SKM-1 treated with dmso at 0.1 percent for 144 hours (cell line): ENCODE data around the gene PEX14.
"Not testable (repeated sequence)": the region's sequence is repeated elsewhere in the genome, so short reads cannot be mapped to it uniquely, and the experiment has no call there.

Experiments used
- DNase-seq: peaks from one replicate; lab custom pipeline; 2025; ENCODE audit not compliant: unreplicated experiment; lab: John Stamatoyannopoulos, UW

Gene PEX14, protein sequence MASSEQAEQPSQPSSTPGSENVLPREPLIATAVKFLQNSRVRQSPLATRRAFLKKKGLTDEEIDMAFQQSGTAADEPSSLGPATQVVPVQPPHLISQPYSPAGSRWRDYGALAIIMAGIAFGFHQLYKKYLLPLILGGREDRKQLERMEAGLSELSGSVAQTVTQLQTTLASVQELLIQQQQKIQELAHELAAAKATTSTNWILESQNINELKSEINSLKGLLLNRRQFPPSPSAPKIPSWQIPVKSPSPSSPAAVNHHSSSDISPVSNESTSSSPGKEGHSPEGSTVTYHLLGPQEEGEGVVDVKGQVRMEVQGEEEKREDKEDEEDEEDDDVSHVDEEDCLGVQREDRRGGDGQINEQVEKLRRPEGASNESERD

DNA sequence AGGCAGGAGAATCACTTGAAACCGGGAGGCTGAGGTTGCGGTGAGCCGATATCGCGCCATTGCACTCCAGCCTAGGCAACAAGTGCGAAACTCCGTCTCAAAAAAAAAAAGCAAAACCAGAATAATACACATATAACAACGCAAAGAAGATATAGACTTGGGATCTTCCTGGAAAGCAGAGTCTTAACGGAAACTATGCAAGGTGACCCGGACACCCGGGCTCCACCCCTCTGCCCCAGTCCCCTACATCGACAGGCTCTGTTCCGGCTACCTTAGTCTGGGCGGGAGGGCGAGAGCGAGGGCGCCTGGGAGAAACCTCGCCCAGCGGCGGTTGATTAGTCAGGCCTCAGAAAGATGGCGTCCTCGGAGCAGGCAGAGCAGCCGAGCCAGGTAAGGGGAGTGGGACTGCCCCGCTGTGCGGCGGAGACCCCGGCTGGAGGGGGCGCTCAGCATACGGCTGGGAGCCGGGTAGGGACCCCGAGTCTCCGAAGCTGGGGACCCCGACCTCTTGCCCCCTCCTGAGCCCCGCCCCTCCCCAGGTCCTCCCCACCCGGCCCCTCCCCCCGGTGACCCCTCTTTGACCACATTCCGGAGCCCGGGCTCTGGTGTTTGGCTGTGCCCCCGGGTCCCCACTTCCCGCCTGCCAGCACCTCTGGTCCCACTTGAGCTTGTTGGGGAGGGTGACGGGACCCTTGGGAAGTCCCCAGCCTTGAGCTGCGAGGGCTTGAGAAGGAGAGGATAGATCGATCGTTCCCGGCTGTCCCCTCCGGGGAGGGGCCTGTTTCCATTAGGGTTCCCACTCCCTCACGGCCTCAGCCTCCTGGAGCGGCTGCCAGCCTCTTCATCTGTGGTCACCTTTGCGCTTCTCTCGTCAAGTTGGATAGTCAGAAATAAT, at the start of gene PEX14:
PEX14 (plus strand) TSS at position 338 of the 895 bp plus-strand sequence; CDS start at position 355, 17 bp downstream.
- DNase-seq: peak; percentile 91

DNA sequence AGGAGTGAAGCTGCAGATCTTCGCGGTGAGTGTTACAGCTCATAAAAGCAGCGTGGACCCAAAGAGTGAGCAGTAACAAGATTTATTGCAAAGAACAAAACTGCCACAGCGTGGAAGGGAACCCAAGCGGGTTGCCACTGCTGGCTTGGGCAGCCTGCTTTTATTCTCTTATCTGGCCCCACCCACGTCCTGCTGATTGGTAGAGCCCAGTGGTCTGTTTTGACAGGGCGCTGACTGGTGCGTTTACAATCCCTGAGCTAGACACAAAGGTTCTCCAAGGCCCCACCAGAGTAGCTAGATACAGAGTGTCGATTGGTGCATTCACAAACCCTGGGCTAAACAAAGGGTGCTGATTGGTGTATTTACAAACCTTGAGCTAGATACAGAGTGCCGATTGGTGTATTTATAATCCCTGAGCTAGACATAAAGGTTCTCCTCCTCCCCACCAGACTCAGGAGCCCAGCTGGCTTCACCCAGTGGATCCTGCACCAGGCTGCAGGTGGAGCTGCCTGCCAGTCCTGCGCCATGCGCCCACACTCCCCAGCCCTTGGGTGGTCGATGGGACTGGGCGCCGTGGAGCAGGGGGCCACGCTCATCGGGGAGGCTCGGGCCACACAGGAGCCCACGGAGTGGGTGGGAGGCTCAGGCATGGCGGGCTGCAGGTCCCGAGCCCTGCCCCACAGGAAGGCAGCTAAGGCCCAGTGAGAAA, 48.8 kb upstream of the PEX14 start:
- DNase-seq: not testable (repeated sequence)

DNA sequence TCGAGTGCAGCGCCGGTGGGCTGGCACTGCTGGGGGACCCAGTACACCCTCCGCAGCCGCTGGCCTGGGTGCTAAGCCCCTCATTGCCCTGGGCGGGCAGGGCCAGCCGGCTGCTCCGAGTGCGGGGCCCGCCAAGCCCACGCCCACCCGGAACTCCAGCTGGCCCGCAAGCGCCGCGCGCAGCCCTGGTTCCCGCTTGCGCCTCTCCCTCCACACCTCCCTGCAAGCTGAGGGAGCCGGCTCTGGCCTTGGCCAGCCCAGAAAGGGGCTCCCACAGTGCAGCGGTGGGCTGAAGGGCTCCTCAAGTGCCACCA, 48.3 kb upstream of the PEX14 start:
- DNase-seq: not testable (repeated sequence)

DNA sequence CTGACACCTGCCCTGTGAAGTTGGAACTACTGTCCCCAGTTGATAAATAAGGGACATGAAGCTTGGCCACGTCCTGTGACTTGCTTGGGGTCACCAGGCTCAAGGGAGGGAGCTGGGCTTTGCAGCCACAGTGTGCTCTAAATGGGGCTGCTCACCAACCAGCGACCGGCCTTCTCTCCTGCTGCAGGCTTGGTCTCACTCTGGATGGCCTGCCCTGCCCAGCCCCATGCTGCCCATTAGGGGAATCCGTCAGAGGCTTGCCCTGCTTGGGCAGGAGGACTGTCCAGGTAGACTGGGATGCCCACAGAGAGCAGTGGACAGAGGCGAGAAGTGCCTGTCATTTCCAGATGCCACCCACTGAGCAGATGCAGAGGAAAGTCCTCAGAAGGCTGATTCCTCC, 45.8 kb upstream of the PEX14 start:
- no peak for DNase-seq

DNA sequence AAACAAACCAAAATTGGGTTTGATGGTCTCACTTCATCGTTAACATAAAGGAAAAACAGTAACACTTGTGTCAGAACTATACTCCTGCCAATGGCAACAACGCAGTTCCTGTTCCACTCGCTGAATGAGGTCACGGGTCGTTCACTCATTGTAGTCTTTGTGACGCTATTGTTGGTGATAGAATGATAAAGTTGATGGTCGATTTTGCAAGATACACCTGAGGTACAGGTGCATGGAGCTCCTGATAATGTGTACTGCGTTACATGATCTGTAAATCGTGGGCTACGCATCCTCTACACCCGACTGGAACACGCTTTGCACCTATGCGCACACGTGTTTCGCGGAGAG, 44.9 kb upstream of the PEX14 start:
- DNase-seq: no peak

DNA sequence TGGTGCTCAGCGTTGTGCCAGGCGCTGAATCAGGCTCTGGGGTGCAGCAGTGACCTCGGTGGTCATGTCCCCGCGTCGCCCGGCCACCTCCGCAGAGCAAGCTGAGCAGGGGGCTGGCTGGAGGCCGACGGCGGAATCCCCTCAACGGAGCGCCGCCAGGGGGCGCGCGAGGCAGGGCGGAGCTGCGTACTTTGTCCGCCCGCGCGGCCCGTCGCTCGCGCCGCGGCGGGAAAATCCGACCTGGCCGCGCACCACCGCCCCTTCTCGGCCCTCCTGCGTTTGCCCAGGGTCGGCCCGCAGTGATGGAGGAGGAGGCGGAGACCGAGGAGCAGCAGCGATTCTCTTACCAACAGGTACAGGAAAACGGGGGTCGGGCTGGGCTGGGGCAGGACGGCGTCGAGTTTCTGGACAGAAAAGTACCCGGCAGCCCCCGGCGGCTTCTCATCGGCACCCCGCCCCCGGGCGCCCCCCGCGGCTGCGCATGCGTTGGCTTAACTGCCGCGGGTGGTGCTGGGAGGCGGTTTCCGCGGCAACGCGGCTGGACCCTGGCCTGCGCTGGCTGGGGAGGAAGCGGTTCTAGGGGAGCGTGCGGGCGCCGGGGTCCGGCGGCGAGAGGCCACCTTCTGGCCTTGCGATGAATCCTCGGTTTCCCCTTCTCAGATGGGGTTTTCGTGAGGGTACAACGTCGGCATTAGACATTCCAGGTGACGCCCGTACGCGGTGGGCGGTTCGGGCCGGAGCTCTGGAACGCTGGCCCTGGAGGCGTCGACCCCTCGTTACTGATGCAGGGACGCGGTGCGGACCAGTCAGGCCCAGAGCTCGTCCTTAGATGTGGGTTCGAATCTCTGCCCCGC, 44.3 kb upstream of the PEX14 start, which contains the start of gene CENPS:
CENPS (plus strand) TSS at position 218 of the 854 bp plus-strand sequence; CDS start at position 303, 85 bp downstream.
- DNase-seq: peak; percentile 78

DNA sequence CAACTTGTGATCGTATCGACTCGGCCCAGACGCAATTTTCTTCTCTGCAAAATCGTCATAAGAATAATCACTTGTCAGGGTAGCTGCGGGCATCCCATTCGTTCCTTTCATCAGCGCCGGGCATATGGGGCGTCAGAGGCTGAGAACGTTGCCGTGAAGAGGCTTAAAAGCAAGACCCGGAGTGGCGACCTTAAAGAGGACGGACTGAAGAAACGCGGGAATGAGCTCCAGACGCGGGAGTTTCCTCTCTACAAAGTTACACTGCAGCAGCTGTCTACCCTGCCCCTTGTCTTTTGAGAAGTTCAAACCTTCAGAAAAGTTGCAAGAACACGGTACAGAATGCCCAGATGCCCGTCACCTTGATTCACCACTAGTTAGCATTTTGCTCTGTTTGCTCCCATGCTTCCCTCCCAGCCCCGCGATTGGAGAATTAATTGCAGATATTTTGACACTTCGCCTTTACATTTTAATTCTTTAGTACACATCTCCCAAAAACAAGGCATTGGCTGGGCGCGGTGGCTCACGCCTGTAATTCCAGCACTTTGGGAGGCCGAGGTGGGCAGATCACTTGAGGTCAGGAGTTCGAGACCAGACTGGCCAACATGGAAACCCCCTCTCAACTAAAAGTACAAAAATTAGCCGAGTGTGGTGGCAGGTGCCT, 43.5 kb upstream of the PEX14 start:
- DNase-seq: no peak

DNA sequence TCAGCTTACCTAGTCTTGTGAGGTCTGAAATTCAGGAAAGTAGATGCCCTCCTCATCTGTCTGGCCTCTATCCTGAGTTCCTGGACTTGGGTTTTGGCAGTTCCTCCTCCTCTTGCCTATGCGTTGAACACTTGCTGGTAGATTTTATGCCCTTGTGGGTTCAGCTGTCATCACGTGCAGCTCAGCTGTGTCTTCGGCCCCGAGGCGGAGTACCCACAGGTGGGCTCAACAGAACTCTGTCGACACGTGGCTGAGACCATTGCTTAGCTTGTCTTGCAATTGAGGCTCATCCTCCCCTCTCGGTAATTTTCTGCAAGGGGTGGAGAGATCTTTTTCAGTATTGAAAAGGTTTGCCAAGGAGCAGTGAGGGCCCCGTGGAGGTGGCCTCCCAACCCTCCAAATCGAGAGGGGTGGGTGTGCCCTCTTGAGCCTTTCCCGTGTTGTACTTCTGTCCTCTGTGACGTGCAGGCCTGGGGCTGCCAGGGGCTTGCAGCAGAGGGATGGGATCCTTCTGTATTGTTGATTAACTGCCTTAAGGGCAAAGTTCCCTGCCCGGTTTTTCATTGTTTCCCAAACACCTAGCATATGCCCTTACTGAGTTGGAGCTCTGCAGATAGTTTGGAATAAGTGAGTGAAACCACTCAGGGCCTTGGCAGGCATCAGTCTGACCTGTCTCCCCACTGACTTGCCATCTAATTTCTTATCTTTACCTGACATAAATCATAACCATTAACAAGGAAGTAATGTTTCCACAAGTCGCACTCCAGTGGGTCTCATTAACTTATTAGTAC, 41.6 kb upstream of the PEX14 start:
- no peak for DNase-seq

DNA sequence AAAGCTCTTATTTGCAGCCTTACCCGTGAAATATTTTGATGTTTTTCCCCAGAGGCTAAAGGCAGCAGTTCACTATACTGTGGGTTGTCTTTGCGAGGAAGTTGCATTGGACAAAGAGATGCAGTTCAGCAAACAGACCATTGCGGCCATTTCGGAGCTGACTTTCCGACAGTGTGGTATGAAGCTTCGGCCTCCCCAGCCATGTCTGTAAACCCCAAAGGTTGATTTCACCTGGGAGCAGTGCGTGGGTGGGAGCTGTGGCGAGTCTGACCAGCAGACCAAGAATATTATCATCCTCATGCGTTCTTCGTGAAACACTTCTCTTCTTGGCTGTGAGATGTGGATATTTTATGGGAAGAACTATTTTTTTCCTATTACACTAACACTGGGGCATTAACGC, 41.0 kb upstream of the PEX14 start:
- DNase-seq: no peak

DNA sequence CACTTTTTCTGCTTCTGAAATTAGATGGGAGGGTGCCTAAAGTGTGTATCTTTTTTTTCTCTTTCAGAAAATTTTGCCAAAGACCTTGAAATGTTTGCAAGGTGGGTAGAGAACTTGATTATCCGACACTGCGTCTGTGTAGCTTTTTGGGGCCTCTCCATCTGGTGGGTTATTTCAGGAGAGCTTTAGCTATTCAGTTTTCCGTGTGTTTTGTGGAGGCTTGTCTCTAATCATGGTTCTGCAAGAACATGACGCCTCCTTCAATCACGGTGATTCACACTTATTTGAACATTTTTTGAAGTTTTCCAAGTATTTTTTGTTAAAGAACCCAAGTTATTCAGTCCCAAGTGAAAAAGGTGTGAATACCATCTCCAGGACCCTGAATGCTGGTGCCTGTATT, 40.2 kb upstream of the PEX14 start:
- no peak for DNase-seq

DNA sequence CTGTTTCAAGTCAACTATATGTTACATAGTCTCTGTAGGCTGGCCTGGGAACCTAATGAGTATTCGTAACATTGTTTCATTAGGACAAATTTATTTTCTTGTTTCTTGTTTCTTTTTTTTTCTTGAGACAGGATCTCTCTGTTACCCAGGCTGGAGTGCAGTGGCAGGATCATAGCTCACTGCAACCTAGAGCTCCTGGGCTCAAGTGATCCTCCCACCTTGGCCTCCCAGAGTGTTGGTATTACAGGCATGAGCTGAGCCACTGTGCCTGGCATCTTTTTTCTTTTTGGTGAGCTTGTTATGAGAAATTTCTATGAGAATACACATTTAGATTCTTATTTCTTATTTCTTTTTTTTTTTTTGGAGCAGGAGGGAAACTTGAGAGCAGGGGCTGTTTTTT, 37.7 kb upstream of the PEX14 start:
- DNase-seq: no peak

DNA sequence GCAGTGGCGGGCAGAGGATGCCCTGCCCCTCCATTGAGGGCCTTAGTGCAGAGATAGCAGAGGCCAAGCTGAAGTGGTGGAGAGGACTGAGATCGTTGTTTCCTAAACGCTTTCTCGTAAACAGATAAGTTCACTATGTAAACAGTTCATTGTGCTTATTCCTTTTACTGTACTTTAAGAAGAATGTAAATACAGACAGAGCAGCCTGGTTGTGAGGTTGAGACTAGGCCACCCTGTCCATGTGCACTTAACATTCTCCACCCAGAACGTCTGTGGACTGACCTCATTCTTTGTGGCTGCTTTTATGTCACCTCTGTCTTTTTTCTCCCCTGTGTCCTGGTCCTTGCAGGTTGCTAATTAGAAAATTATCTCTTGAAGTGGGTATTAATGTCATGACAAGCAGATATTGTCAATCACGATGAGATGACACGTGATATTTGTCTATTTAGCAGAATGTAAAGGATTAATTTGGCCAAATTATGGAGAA, 36.0 kb upstream of the PEX14 start:
- no peak for DNase-seq

DNA sequence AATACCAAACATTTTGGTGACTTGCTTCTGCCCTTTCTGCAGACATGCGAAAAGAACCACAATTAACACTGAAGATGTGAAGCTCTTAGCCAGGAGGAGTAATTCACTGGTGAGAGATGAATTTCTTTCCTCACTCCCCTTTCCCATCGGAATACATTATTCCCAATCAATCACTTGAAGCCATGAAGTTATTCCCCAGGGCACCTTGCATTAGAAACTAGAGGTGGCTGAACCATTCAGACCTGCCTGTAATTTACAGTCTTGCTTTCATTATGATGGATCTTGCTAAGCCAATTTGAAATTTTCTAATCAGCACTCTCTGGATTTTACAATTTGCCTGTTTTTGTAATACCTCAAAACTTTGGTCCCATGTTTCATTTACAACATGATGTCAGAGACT, 34.4 kb upstream of the PEX14 start:
- no peak for DNase-seq

DNA sequence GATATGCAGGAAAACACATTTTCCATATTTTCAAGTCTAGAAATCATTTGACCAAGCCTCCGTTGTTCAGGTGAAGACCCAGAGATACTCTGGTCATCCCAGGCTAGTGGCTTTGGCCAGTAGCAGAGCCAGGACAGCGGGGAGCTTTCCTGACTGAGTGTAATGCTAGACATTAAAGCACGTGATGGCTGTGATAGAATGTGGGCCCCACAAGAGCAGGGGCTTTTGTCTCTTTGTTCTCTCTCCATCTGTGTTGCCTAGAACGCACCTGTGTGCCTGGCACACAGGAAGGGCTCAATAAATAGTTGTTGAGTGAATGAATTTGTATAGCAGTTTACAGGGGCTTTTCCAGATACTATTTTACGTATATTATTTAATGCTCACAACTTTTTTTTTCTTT, 34.0 kb upstream of the PEX14 start:
- DNase-seq: no peak

DNA sequence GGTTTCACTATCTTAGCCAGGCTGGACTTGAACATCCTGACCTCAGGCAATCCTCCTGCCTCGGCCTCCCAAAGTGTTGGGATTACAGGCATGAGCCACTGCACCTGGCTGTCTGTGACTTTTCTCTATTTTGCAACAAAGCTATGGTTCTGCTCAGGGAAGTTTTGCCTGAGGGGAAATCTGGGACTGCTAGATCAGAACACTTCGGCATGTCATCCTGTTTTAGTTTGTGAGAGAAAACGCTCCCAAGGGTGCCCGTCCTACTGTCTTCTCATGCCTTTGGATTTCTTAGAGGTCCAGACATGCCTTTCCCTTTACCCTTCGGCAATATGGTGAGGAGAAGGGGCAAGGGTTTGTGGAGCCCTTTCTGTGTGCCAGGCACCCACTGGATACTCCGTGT, 30.5 kb upstream of the PEX14 start:
- no peak for DNase-seq

DNA sequence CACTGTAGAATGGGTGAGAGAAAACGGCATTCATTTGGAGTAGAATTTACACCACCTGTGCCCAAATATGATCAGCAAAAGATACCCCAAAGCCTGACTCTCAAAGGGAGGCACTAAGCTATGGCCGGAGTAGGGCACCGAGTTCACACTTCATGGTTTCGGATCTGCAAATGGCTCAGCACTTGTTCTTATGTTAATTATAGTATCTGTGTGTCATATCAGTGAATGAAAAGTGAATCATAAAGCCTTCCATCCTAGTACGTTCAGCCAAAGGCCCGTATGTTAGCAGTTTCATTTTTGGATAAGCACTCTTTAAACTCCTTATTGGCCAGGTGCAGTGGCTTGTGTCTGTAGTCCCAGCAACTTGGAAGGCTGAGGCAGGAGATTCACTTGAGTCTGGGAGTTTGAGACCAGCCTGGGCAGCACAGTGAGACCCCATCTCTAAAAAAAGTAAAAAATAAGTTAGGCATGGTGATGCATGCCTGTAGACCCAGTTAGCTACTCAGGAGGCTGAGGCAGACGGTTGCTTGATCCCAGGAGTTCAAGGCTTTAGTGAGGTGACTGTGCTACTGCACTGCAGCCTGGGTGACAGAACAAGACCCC, 29.9 kb upstream of the PEX14 start:
- no peak for DNase-seq

DNA sequence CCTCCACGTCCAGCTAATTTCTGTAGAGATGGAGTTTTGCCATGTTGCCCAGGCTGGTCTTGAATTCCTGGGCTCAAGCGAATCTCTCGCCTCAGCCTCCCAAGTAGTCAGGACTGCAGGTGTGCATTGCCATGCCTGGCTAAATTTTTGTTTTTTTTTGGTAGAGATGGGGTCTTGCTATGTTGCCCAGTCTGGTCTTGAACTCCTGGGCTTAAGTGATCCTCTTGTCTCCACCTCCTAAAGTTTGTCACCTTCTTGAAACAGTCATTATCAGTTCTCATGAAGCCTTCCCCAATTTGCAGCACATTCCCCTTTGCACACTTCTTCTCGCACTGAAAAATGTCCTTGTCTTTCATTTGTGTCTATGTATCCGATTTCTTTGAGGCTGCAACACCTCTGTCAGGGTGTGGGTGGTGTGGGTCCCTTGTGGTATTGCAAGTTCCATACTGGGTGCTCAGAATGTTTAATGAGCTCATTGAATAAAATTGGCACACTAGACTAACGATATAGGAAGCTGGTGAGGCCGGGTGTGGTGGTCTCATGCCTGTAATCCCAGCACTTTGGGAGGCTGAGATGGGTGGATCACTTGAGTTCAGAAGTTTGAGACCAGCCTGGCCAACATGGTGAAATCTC, 27.8 kb upstream of the PEX14 start:
- DNase-seq: no peak

DNA sequence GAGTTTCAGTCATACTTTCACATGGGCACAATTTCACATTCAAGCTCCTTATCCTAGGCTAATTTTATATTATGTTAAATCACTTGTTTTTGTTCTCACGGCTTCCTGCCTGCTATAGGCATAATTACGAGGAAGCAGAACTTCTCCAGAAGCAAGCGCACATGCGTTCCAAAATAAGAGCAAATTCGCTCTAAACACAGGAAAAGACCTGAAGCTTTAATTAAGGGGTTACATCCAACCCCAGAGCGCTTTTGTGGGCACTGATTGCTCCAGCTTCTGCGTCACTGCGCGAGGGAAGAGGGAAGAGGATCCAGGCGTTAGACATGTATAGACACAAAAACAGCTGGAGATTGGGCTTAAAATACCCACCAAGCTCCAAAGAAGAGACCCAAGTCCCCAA, 25.0 kb upstream of the PEX14 start, which contains the start of gene CORT:
CORT (plus strand) TSS at position 281 of the 400 bp plus-strand sequence. CDS start 193 bp downstream, outside the sequence.
- no peak for DNase-seq
